Hepatocyte (in vitro differentiated cells): ENCODE results near the gene SLC26A1. TPM values are rescaled to one million over a fixed set of nuclear protein-coding genes. Genes with fewer than 3 reads are reported as not detected.

Experiments used
- DNase-seq: peaks from one replicate; pipeline ENCODE4 v3.0.0-alpha.2; 2016; ENCODE audit warnings: low spot score
- H2AFZ ChIP-seq: fragments of 200-600 bp; sonication (generic); 2 replicates; pipeline ENCODE4 v1.6.0; 2016; ENCODE audit warnings: antibody characterized with exemption, mild to moderate bottlenecking
- H3K27ac ChIP-seq: fragments of 200-600 bp; sonication (generic); 2 replicates; pipeline ENCODE4 v1.5.1; 2016; ENCODE audit warnings: mild to moderate bottlenecking
- H3K27me3 ChIP-seq: fragments of 200-600 bp; sonication (generic); 2 replicates; pipeline ENCODE4 v1.6.1; 2016
- H3K36me3 ChIP-seq: fragments of 200-600 bp; sonication (generic); replicated peaks from 2 replicates; pipeline ENCODE4 v1.5.1; 2016; ENCODE audit warnings: low read depth; ENCODE audit not compliant: insufficient read depth
- H3K4me1 ChIP-seq: fragments of 200-600 bp; sonication (generic); 2 replicates; pipeline ENCODE4 v1.5.1; 2016; ENCODE audit warnings: mild to moderate bottlenecking, moderate library complexity; ENCODE audit not compliant: insufficient read depth
- H3K4me2 ChIP-seq: fragments of 200-600 bp; sonication (generic); 2 replicates; pipeline ENCODE4 v1.6.0; 2016
- H3K4me3 ChIP-seq: fragments of 200-600 bp; sonication (generic); 2 replicates; pipeline ENCODE4 v1.5.1; 2016; ENCODE audit warnings: mild to moderate bottlenecking
- H3K79me2 ChIP-seq: fragments of 200-600 bp; sonication (generic); 2 replicates; pipeline ENCODE4 v1.6.0; 2017; ENCODE audit warnings: mild to moderate bottlenecking
- H3K9me2 ChIP-seq: fragments of 200-600 bp; sonication (generic); replicated peaks from 2 replicates; pipeline ENCODE4 v1.6.0; 2017; ENCODE audit warnings: mild to moderate bottlenecking; ENCODE audit not compliant: insufficient read depth
- H3K9me3 ChIP-seq: fragments of 200-600 bp; sonication (generic); 2 replicates; pipeline ENCODE4 v1.5.1; 2016; ENCODE audit warnings: low read depth, mild to moderate bottlenecking
- H4K20me1 ChIP-seq: fragments of 200-600 bp; sonication (generic); 2 replicates; pipeline ENCODE4 v1.6.0; 2016; ENCODE audit warnings: mild to moderate bottlenecking; ENCODE audit not compliant: insufficient read depth, poor library complexity, severe bottlenecking
- CTCF ChIP-seq: fragments of 200-600 bp; sonication (generic); IDR thresholded peaks from 2 replicates; pipeline ENCODE4 v1.5.1; 2016; ENCODE audit warnings: antibody characterized with exemption, mild to moderate bottlenecking; ENCODE audit not compliant: poor library complexity
- EZH2 ChIP-seq: fragments of 200-600 bp; sonication (generic); IDR thresholded peaks from 2 replicates; pipeline ENCODE4 v1.6.1; 2016; ENCODE audit warnings: antibody characterized with exemption, mild to moderate bottlenecking, borderline replicate concordance
- EZH2phosphoT487 ChIP-seq: fragments of 200-600 bp; sonication (generic); IDR thresholded peaks from one replicate; pipeline ENCODE4 v1.6.1; 2018; ENCODE audit warnings: antibody characterized with exemption, mild to moderate bottlenecking, low read depth, moderate library complexity; ENCODE audit not compliant: unreplicated experiment, severe bottlenecking
- WGBS: methylation state at CpG from one replicate; pipeline ENCODE4 v1.1.6; 2016; ENCODE audit warnings: low lambda C conversion rate; ENCODE audit errors: missing lambda C conversion rate; 5-methylcytosine and 5-hydroxymethylcytosine counted together
- polyA plus RNA-seq: library from polyadenylated mRNA; unstranded; fragments of >200 nt; fragmentation: Nextera tagmentation; extraction: Ambion mirVana; gene quantifications from 2 replicates; pipeline ENCODE4 v1.2.1, GENCODE V29; 2016
- total RNA-seq: library from RNA; depleted of rRNA; stranded (reverse); fragments of >200 nt; gene quantifications from 2 replicates; pipeline ENCODE4 v1.2.3, GENCODE V29; 2014

SLC26A1 gene
- total and polyA plus RNA-seq, 2 experiments from 2014 or later, result 9.0 to 12.6 TPM

- Histone ChIP-seq H3K9me2 (no peaks in the 10 kb centered on the region), H4K20me1 (no peaks in the 10 kb centered on the region), H3K4me1 (no peaks in the 10 kb centered on the region), H3K9me3 (no peaks in the 10 kb centered on the region), H3K4me3 (no peak overlapping the region), H3K79me2 (no peaks in the 10 kb centered on the region), H3K4me2 (no peak overlapping the region), H3K27ac (no peak overlapping the region), H3K36me3 (no peaks in the 10 kb centered on the region), H2AFZ (no peak overlapping the region), H3K27me3 (no peaks in the 10 kb centered on the region)
- DNase-seq, result no peak
- TF ChIP-seq CTCF (no peak), EZH2 (no peak)
- WGBS, result 69% methylated on average over 24 of the region's 26 CpGs
Measured at GRCh38 chr4:1027219-1027914, 34.2 kb upstream of the SLC26A1 start.

- H3K79me2 ChIP-seq, result no peaks in the 10 kb centered on the region
- H3K27ac ChIP-seq, result no peak overlapping the region
- no peaks in the 10 kb centered on the region for H3K9me3 ChIP-seq
- no peak overlapping the region for H2AFZ ChIP-seq
- WGBS, result 76% methylated on average over 17 of the region's 17 CpGs
- H3K4me3 ChIP-seq, result no peak overlapping the region
- no peaks in the 10 kb centered on the region for H3K9me2 ChIP-seq
- H4K20me1 ChIP-seq, result no peaks in the 10 kb centered on the region
- no peaks in the 10 kb centered on the region for H3K27me3 ChIP-seq
- H3K4me1 ChIP-seq, result no peaks in the 10 kb centered on the region
- H3K4me2 ChIP-seq, result no peak overlapping the region
- no peaks in the 10 kb centered on the region for H3K36me3 ChIP-seq
- no peak for TF ChIP-seq CTCF
- DNase-seq, result no peak
Measured at GRCh38 chr4:1026115-1026514, 32.9 kb upstream of the SLC26A1 start.

- no peak for DNase-seq
- Histone ChIP-seq H4K20me1 (no peaks in the 10 kb centered on the region), H3K9me2 (no peaks in the 10 kb centered on the region), H3K36me3 (no peaks in the 10 kb centered on the region), H3K9me3 (no peaks in the 10 kb centered on the region), H3K4me2 (no peak overlapping the region), H3K27me3 (no peaks in the 10 kb centered on the region), H3K4me1 (no peaks in the 10 kb centered on the region), H2AFZ (no peak overlapping the region), H3K27ac (no peak overlapping the region), H3K79me2 (no peaks in the 10 kb centered on the region), H3K4me3 (no peak overlapping the region)
- 94% methylated on average over 32 of the region's 32 CpGs for WGBS
- TF ChIP-seq EZH2phosphoT487 (no peak), CTCF (no peak), EZH2 (no peak)
Measured at GRCh38 chr4:1024882-1025545, 31.8 kb upstream of the SLC26A1 start.
